Endometrium (tissue), 2 donors: ENCODE results near the gene NGEF.
"Not testable (repeated sequence)": the region's sequence is repeated elsewhere in the genome, so short reads cannot be mapped to it uniquely, and the experiment has no call there.

Experiments used
- FAIRE-seq: peaks from 2 replicates; lab custom pipeline; 2012; peaks lifted over from hg19 to GRCh38; lab: Jason Lieb, UNC
- donor health status: control.
- donor health status: control.

The NGEF gene

GRCh38 chr2:232927032-232927792 lies 85.8 kb downstream of the NGEF start:
- FAIRE-seq = no peak

- no peak for FAIRE-seq
These were observed 86.6 kb downstream of the NGEF start for GRCh38 chr2:232926431-232926939.

GRCh38 chr2:232925821-232926156 lies 87.3 kb downstream of the NGEF start:
- no peak for FAIRE-seq

GRCh38 chr2:232925153-232925820 lies 87.8 kb downstream of the NGEF start:
- no peak for FAIRE-seq

- no peak for FAIRE-seq
These were observed 88.6 kb downstream of the NGEF start for GRCh38 chr2:232924433-232924832.

- FAIRE-seq = no peak
These were observed 92.3 kb downstream of the NGEF start for GRCh38 chr2:232920760-232921159.

GRCh38 chr2:232920055-232920454 lies 93.0 kb downstream of the NGEF start:
- FAIRE-seq = no peak

- FAIRE-seq = no peak
These were observed 93.9 kb downstream of the NGEF start for GRCh38 chr2:232919141-232919540.

- FAIRE-seq = no peak
These were observed 99.2 kb downstream of the NGEF start for GRCh38 chr2:232913903-232914302.

- no peak for FAIRE-seq
These were observed 101.3 kb downstream of the NGEF start for GRCh38 chr2:232911712-232912277.

- no peak for FAIRE-seq
These were observed 102.7 kb downstream of the NGEF start for GRCh38 chr2:232910376-232910775.

- FAIRE-seq = no peak
These were observed 104.4 kb downstream of the NGEF start for GRCh38 chr2:232908695-232909094.

GRCh38 chr2:232907718-232908085 lies 105.4 kb downstream of the NGEF start:
- FAIRE-seq = not testable (repeated sequence)

- not testable (repeated sequence) for FAIRE-seq
These were observed 106.0 kb downstream of the NGEF start for GRCh38 chr2:232906867-232907717.

- FAIRE-seq = no peak
These were observed 109.1 kb downstream of the NGEF start for GRCh38 chr2:232903989-232904388.

GRCh38 chr2:232901736-232902578 lies 111.1 kb downstream of the NGEF start:
- FAIRE-seq = no peak

GRCh38 chr2:232900811-232901735 lies 112.0 kb downstream of the NGEF start:
- FAIRE-seq = no peak

- no peak for FAIRE-seq
These were observed 114.2 kb downstream of the NGEF start for GRCh38 chr2:232898592-232899543.
